ENCODE measurements around the gene TENM4. TPM values are rescaled to one million over a fixed set of nuclear protein-coding genes. Genes with fewer than 3 reads are reported as not detected.
"Not testable (repeated sequence)": the region's sequence is repeated elsewhere in the genome, so short reads cannot be mapped to it uniquely, and the experiment has no call there.

Gene TENM4
- total and polyA plus RNA-seq, 2 experiments from 2014 or later = 19.0 to 105 TPM

- no peaks in the 10 kb centered on the region for H3K9me3 ChIP-seq (ENCODE audit: low read depth)
- H3K4me1 ChIP-seq (ENCODE audit: low read depth) = peaks cover 22% of the 10 kb centered on the region
- no peak overlapping the region for H3K27ac ChIP-seq
- no peak overlapping the region for H3K4me3 ChIP-seq
- no peaks in the 10 kb centered on the region for H3K27me3 ChIP-seq
- TF ChIP-seq, protein P1, sequence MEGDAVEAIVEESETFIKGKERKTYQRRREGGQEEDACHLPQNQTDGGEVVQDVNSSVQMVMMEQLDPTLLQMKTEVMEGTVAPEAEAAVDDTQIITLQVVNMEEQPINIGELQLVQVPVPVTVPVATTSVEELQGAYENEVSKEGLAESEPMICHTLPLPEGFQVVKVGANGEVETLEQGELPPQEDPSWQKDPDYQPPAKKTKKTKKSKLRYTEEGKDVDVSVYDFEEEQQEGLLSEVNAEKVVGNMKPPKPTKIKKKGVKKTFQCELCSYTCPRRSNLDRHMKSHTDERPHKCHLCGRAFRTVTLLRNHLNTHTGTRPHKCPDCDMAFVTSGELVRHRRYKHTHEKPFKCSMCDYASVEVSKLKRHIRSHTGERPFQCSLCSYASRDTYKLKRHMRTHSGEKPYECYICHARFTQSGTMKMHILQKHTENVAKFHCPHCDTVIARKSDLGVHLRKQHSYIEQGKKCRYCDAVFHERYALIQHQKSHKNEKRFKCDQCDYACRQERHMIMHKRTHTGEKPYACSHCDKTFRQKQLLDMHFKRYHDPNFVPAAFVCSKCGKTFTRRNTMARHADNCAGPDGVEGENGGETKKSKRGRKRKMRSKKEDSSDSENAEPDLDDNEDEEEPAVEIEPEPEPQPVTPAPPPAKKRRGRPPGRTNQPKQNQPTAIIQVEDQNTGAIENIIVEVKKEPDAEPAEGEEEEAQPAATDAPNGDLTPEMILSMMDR (IDR thresholded peaks at IDR 0.05; ENCODE audit: low read depth, low read length) = no peak
- no peaks in the 10 kb centered on the region for H3K36me3 ChIP-seq
- DNase-seq (ENCODE audit: low read depth in 1 of 2, low spot score in 1 of 2) = no peak
Observed at GRCh38 chr11:79195209-79195608, 245.6 kb downstream of the TENM4 start.

- DNase-seq (ENCODE audit: low read depth in 1 of 2, low spot score in 1 of 2) = no peak
- Histone ChIP-seq H3K4me3 (no peak overlapping the region), H3K4me1 (ENCODE audit: low read depth) (peaks cover 13% of the 10 kb centered on the region), H3K27me3 (no peaks in the 10 kb centered on the region), H3K9me3 (ENCODE audit: low read depth) (no peaks in the 10 kb centered on the region), H3K27ac (no peak overlapping the region), H3K36me3 (no peaks in the 10 kb centered on the region)
- TF ChIP-seq, protein P1 (IDR thresholded peaks at IDR 0.05; ENCODE audit: low read depth, low read length) = no peak
Observed at GRCh38 chr11:79193663-79194310, 247.0 kb downstream of the TENM4 start.

DNA sequence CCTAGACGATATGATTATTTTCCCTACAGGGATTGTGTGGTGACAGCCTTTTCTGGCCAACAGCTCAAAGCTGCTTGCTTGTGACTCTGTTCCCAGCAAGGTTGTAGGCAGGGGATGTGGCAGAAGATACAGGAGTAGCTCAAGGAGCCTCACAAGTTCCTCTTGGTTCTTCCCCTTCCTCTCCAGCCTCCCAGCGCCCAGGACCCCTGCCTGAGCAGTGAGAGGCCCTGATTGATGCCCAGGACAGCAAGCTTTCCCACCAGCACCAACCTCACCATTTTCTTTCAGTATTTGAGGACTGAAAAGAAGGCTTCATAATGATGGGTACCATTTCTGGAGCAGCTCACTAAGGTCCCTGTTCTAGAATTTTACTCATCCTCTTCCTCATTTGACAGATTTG is 248.0 kb downstream of the TENM4 start:
- no peak for DNase-seq (ENCODE audit: low read depth in 1 of 2, low spot score in 1 of 2)
- Histone ChIP-seq H3K4me1 (ENCODE audit: low read depth) (peaks cover 3% of the 10 kb centered on the region), H3K4me3 (no peak overlapping the region), H3K27me3 (no peaks in the 10 kb centered on the region), H3K9me3 (ENCODE audit: low read depth) (no peaks in the 10 kb centered on the region), H3K36me3 (no peaks in the 10 kb centered on the region), H3K27ac (no peak overlapping the region)
- TF ChIP-seq, protein P1 (IDR thresholded peaks at IDR 0.05; ENCODE audit: low read depth, low read length) = no peak

DNA sequence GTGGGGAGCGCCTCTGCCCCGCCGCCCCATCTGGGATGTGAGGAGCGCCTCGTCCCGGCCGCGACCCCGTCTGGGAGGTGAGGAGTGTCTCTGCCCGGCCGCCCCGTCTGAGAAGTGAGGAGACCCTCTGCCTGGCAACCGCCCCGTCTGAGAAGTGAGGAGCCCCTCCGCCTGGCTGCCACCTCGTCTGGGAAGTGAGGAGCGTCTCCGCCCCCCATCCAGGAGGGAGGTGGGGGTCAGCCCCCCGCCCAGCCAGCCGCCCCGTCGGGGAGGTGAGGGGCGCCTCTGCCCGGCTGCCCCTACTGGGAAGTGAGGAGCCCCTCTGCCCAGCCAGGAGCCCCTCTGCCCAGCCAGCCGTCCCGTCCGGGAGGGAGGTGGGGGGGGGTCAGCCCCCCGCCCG is 249.1 kb downstream of the TENM4 start:
- H3K4me3 ChIP-seq; H3K27ac ChIP-seq; H3K9me3 ChIP-seq (ENCODE audit: low read depth); H3K27me3 ChIP-seq; H3K36me3 ChIP-seq; DNase-seq (ENCODE audit: low read depth in 1 of 2, low spot score in 1 of 2); H3K4me1 ChIP-seq (ENCODE audit: low read depth): not testable (repeated sequence)

GRCh38 chr11:79190553-79190952 is 250.3 kb downstream of the TENM4 start:
- H3K27ac ChIP-seq; DNase-seq (ENCODE audit: low read depth in 1 of 2, low spot score in 1 of 2); H3K27me3 ChIP-seq; H3K9me3 ChIP-seq (ENCODE audit: low read depth); H3K4me1 ChIP-seq (ENCODE audit: low read depth); H3K4me3 ChIP-seq; H3K36me3 ChIP-seq: not testable (repeated sequence)

DNA sequence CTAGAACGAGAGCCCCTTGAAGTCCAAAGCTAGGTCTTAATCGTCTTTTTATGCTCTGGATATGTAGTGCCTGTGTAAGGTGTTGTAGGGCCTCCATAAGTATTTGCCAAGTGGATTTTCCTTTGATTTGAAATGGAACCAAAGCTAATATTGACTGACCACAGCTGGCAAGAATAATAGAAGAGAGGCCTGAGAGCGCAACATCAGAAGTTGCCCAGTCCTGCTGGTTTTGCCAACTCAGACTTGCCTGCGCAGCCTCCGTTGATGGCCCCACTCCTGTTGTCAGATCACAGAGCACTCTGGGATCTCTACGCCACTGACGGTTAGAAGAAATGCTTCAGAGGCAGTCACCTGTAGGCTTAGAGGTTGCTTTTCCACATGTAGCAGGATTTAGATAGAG is 251.2 kb downstream of the TENM4 start:
- TF ChIP-seq, protein P1 (IDR thresholded peaks at IDR 0.05; ENCODE audit: low read depth, low read length) = no peak
- Histone ChIP-seq H3K4me3 (no peak overlapping the region), H3K27me3 (no peaks in the 10 kb centered on the region), H3K4me1 (ENCODE audit: low read depth) (no peaks in the 10 kb centered on the region), H3K27ac (no peak overlapping the region), H3K36me3 (no peaks in the 10 kb centered on the region), H3K9me3 (ENCODE audit: low read depth) (no peaks in the 10 kb centered on the region)
- no peak for DNase-seq (ENCODE audit: low read depth in 1 of 2, low spot score in 1 of 2)

Measured in cardiac muscle cell (in vitro differentiated cells and primary cell).